Esophagus squamous epithelium (tissue), 5 donors: ENCODE data around the gene GABRR2. TPM values are rescaled to one million over a fixed set of nuclear protein-coding genes. Genes with fewer than 3 reads are reported as not detected.

Experiments
- DNase-seq: peaks from one replicate; lab custom pipeline; 2025; lab: John Stamatoyannopoulos, UW
- H3K27ac ChIP-seq, 4 donors: fragments of 200-600 bp; sonication (generic); one replicate each; pipeline ENCODE4 v1.5.1; 2016 to 2019; ENCODE audit warnings: mild to moderate bottlenecking in 1 of 4
- H3K27me3 ChIP-seq, 4 donors: fragments of 200-600 bp; sonication (generic); 1 replicate in 3 of 4; 2 replicates in 1 of 4; pipeline versions ENCODE4 v1.5.1 to v1.6.0; 2017 to 2021; ENCODE audit warnings: antibody characterized with exemption in 1 of 4
- H3K36me3 ChIP-seq, 3 donors: fragments of 200-600 bp; sonication (generic); one replicate each; pipeline ENCODE4 v1.5.1; 2016 to 2019
- H3K4me1 ChIP-seq, 3 donors: fragments of 200-600 bp; sonication (generic); one replicate each; pipeline ENCODE4 v1.5.1; 2017 to 2019
- H3K4me3 ChIP-seq, 4 donors: fragments of 200-600 bp; sonication (generic); 1 replicate in 3 of 4; 2 replicates in 1 of 4; pipeline ENCODE4 v1.5.1; 2016 to 2019; ENCODE audit warnings: mild to moderate bottlenecking in 2 of 4, moderate library complexity in 1 of 4
- H3K9me3 ChIP-seq, 3 donors: fragments of 200-600 bp; sonication (generic); one replicate each; pipeline ENCODE4 v1.5.1; 2016 to 2019
- CTCF ChIP-seq, 6 experiments: fragments of 450-650 bp in 4 of 6; fragments of 200-600 bp in 2 of 6; sonication (generic) in 2 of 6; IDR thresholded peaks; one replicate each; pipeline ENCODE4 v1.5.1; 2016 to 2019; ENCODE audit warnings: antibody characterized with exemption in 6 of 6, mild to moderate bottlenecking in 4 of 6, moderate library complexity in 4 of 6
- POLR2A ChIP-seq, 4 donors: fragments of 450-650 bp; IDR thresholded peaks; one replicate each; pipeline ENCODE4 v1.6.1; 2017; ENCODE audit warnings: antibody characterized with exemption in 4 of 4, mild to moderate bottlenecking in 4 of 4, moderate library complexity in 3 of 4
- WGBS, 2 donors: methylation state at CpG; one replicate each; pipeline ENCODE4 v1.1.5; 2018; 5-methylcytosine and 5-hydroxymethylcytosine counted together
- intact Hi-C: fragments of 100-400 bp; cut with DNase I; formaldehyde crosslinking; loops from one replicate; pipeline ENCODE4 v1.15.0; 2022
- total RNA-seq, 4 donors: library from RNA; depleted of rRNA; stranded (reverse); fragments of >200 nt; gene quantifications; one replicate each; pipeline ENCODE4 v1.1.0, GENCODE V29; 2016
- donor health status: DM: yes; HTN: yes; CAD: no.

The GABRR2 gene
- total RNA-seq, 4 donors from 2014 or later = 0.19 TPM; not detected in 3

GRCh38 chr6:89264296-89264695 is 50.8 kb downstream of the GABRR2 start:
- TF ChIP-seq CTCF (IDR thresholded peaks at IDR 0.05) = no peak
- TF ChIP-seq POLR2A (IDR thresholded peaks at IDR 0.05) = no peak
- H3K27ac ChIP-seq = no peak overlapping the region
- H3K27me3 ChIP-seq = no peaks in the 10 kb centered on the region
- DNase-seq = no peak
- H3K36me3 ChIP-seq = no peaks in the 10 kb centered on the region
- H3K9me3 ChIP-seq = no peaks in the 10 kb centered on the region
- no peaks in the 10 kb centered on the region for H3K4me1 ChIP-seq
- intact Hi-C loops = no loop called here
- WGBS, 2 donors = 91 to 95% methylated on average over 8 to 11 of the region's 20 CpGs
- no peak overlapping the region for H3K4me3 ChIP-seq

- no peaks in the 10 kb centered on the region for H3K36me3 ChIP-seq
- H3K4me3 ChIP-seq = no peak overlapping the region
- H3K4me1 ChIP-seq = no peaks in the 10 kb centered on the region
- intact Hi-C loops = no loop called here
- H3K9me3 ChIP-seq = no peaks in the 10 kb centered on the region
- 13 to 49% methylated on average over 5 of the region's 5 CpGs for WGBS, 2 donors
- TF ChIP-seq CTCF (IDR thresholded peaks at IDR 0.05) (no peak), POLR2A (IDR thresholded peaks at IDR 0.05) (no peak)
- no peaks in the 10 kb centered on the region for H3K27me3 ChIP-seq
- no peak for DNase-seq
- H3K27ac ChIP-seq = no peak overlapping the region
Measured at GRCh38 chr6:89260832-89261231, 54.3 kb downstream of the GABRR2 start.

- no peaks in the 10 kb centered on the region for H3K36me3 ChIP-seq
- no peaks in the 10 kb centered on the region for H3K27me3 ChIP-seq
- no peak overlapping the region for H3K4me3 ChIP-seq
- no peak for TF ChIP-seq CTCF (IDR thresholded peaks at IDR 0.05)
- no peak for TF ChIP-seq POLR2A (IDR thresholded peaks at IDR 0.05)
- no peaks in the 10 kb centered on the region for H3K4me1 ChIP-seq
- no peaks in the 10 kb centered on the region for H3K9me3 ChIP-seq
- WGBS, 2 donors = 25 to 38% methylated on average over 4 of the region's 4 CpGs
- H3K27ac ChIP-seq = no peak overlapping the region
- no peak for DNase-seq
- intact Hi-C loops = no loop called here
Measured at GRCh38 chr6:89260310-89260709, 54.8 kb downstream of the GABRR2 start.

- Histone ChIP-seq H3K27ac (no peak overlapping the region), H3K27me3 (no peaks in the 10 kb centered on the region), H3K36me3 (no peaks in the 10 kb centered on the region), H3K9me3 (no peaks in the 10 kb centered on the region), H3K4me3 (no peak overlapping the region), H3K4me1 (no peaks in the 10 kb centered on the region)
- TF ChIP-seq CTCF (IDR thresholded peaks at IDR 0.05) = no peak
- no peak for TF ChIP-seq POLR2A (IDR thresholded peaks at IDR 0.05)
- intact Hi-C loops = no loop called here
- WGBS, 2 donors = 63 to 79% methylated on average over 3 of the region's 3 CpGs
- DNase-seq = no peak
Measured at GRCh38 chr6:89258912-89259311, 56.2 kb downstream of the GABRR2 start.

GRCh38 chr6:89257781-89258180 is 57.3 kb downstream of the GABRR2 start:
- no peak for DNase-seq
- 80 to 87% methylated on average over 4 of the region's 4 CpGs for WGBS, 2 donors
- intact Hi-C loops = no loop called here
- no peak overlapping the region for H3K27ac ChIP-seq
- TF ChIP-seq POLR2A (IDR thresholded peaks at IDR 0.05) (no peak), CTCF (IDR thresholded peaks at IDR 0.05) (no peak)
- H3K4me1 ChIP-seq = no peaks in the 10 kb centered on the region
- H3K4me3 ChIP-seq = no peak overlapping the region
- H3K9me3 ChIP-seq = no peaks in the 10 kb centered on the region
- H3K36me3 ChIP-seq = no peaks in the 10 kb centered on the region
- no peaks in the 10 kb centered on the region for H3K27me3 ChIP-seq
